Measurements from ENCODE around the gene DNAJC17. TPM values are rescaled to one million over a fixed set of nuclear protein-coding genes. Genes with fewer than 3 reads are reported as not detected.

Gene DNAJC17
- polyA plus RNA-seq, 4 donors: 41.0 to 95.9 (median 59.1) TPM

- no peak for FAIRE-seq
- no peaks in the 10 kb centered on the region for H3K9me3 ChIP-seq (ENCODE audit: control insufficient read depth in 2 of 2, insufficient read depth in 1 of 2, low read depth in 1 of 2, low read length in 1 of 2)
- DNase-seq: no peak
- H3K27me3 ChIP-seq (ENCODE audit: control insufficient read depth in 3 of 3, insufficient read depth in 3 of 3, low read length in 3 of 3): no peaks in the 10 kb centered on the region
- WGBS, 3 donors: 91 to 93% (median 93%) methylated on average over 12 of the region's 12 CpGs
- H3K36me3 ChIP-seq (ENCODE audit: control insufficient read depth in 3 of 3, insufficient read depth in 2 of 3, low read depth in 1 of 3, low read length in 3 of 3): peaks cover 13 to 61% (median 19%) of the 10 kb centered on the region in 3 donors
- H3K4me3 ChIP-seq (ENCODE audit: low read depth in 1 of 3, low read length in 3 of 3): no peak overlapping the region
- H3K27ac ChIP-seq (ENCODE audit: low read depth in 1 of 3, low read length in 2 of 3): no peak overlapping the region
- H3K4me1 ChIP-seq (ENCODE audit: control insufficient read depth in 3 of 3, insufficient read depth in 2 of 3, low read depth in 1 of 3, low read length in 2 of 3): peaks cover 4 to 6% (median 4%) of the 10 kb centered on the region in 3 donors
Observed at GRCh38 chr15:40812721-40813425, 5.6 kb upstream of the DNAJC17 start.

- no peak overlapping the region for H3K27ac ChIP-seq (ENCODE audit: low read depth in 1 of 3, low read length in 2 of 3)
- no peaks in the 10 kb centered on the region for H3K27me3 ChIP-seq (ENCODE audit: control insufficient read depth in 3 of 3, insufficient read depth in 3 of 3, low read length in 3 of 3)
- H3K4me1 ChIP-seq (ENCODE audit: control insufficient read depth in 3 of 3, insufficient read depth in 2 of 3, low read depth in 1 of 3, low read length in 2 of 3): peaks cover 4 to 10% (median 6%) of the 10 kb centered on the region in 3 donors
- H3K9me3 ChIP-seq (ENCODE audit: control insufficient read depth in 2 of 2, insufficient read depth in 1 of 2, low read depth in 1 of 2, low read length in 1 of 2): no peaks in the 10 kb centered on the region
- peaks cover 6 to 40% (median 9%) of the 10 kb centered on the region in 3 donors for H3K36me3 ChIP-seq (ENCODE audit: control insufficient read depth in 3 of 3, insufficient read depth in 2 of 3, low read depth in 1 of 3, low read length in 3 of 3)
- WGBS, 3 donors: 35 to 65% (median 59%) methylated on average over 8 of the region's 8 CpGs
- H3K4me3 ChIP-seq (ENCODE audit: low read depth in 1 of 3, low read length in 3 of 3): no peak overlapping the region
- DNase-seq (peak in 1 of 2 donors; percentile 53), FAIRE-seq (no peak)
Observed at GRCh38 chr15:40808861-40809450, 1.7 kb upstream of the DNAJC17 start.

- H3K27ac ChIP-seq (ENCODE audit: low read depth in 1 of 3, low read length in 2 of 3): peak overlapping the region in 2 of 3 donors; percentile 6 to 15
- no peaks in the 10 kb centered on the region for H3K27me3 ChIP-seq (ENCODE audit: control insufficient read depth in 3 of 3, insufficient read depth in 3 of 3, low read length in 3 of 3)
- DNase-seq (no peak), FAIRE-seq (no peak)
- peak overlapping the region; percentile 64 to 99 (median 84) for H3K4me3 ChIP-seq (ENCODE audit: low read depth in 1 of 3, low read length in 3 of 3)
- 9 to 44% (median 26%) methylated on average over 19 of the region's 19 CpGs for WGBS, 3 donors
- H3K4me1 ChIP-seq (ENCODE audit: control insufficient read depth in 3 of 3, insufficient read depth in 2 of 3, low read depth in 1 of 3, low read length in 2 of 3): peaks cover 4 to 10% (median 6%) of the 10 kb centered on the region in 3 donors
- no peaks in the 10 kb centered on the region for H3K9me3 ChIP-seq (ENCODE audit: control insufficient read depth in 2 of 2, insufficient read depth in 1 of 2, low read depth in 1 of 2, low read length in 1 of 2)
- H3K36me3 ChIP-seq (ENCODE audit: control insufficient read depth in 3 of 3, insufficient read depth in 2 of 3, low read depth in 1 of 3, low read length in 3 of 3): peaks cover 0 to 31% (median 4%) of the 10 kb centered on the region in 3 donors
Observed at GRCh38 chr15:40807888-40808461, 702 bp upstream of the DNAJC17 start.

- Histone ChIP-seq H3K27ac (ENCODE audit: low read depth in 1 of 3, low read length in 2 of 3) (peak overlapping the region; percentile 87 to 99 (median 97)), H3K4me3 (ENCODE audit: low read depth in 1 of 3, low read length in 3 of 3) (peak overlapping the region in 2 of 3 donors; percentile 84 to 99), H3K27me3 (ENCODE audit: control insufficient read depth in 3 of 3, insufficient read depth in 3 of 3, low read length in 3 of 3) (no peaks in the 10 kb centered on the region), H3K36me3 (ENCODE audit: control insufficient read depth in 3 of 3, insufficient read depth in 2 of 3, low read depth in 1 of 3, low read length in 3 of 3) (peaks cover 0 to 32% (median 4%) of the 10 kb centered on the region in 3 donors), H3K4me1 (ENCODE audit: control insufficient read depth in 3 of 3, insufficient read depth in 2 of 3, low read depth in 1 of 3, low read length in 2 of 3) (peaks cover 4 to 10% (median 6%) of the 10 kb centered on the region in 3 donors), H3K9me3 (ENCODE audit: control insufficient read depth in 2 of 2, insufficient read depth in 1 of 2, low read depth in 1 of 2, low read length in 1 of 2) (no peaks in the 10 kb centered on the region)
- DNase-seq (no peak), FAIRE-seq (no peak)
- WGBS, 3 donors: 0 to 3% (median 1%) methylated on average over 2 of the region's 2 CpGs
Observed at GRCh38 chr15:40806672-40807027, 623 bp downstream of the DNAJC17 start.

GRCh38 chr15:40803688-40804087 is 3.6 kb downstream of the DNAJC17 start:
- Histone ChIP-seq H3K4me1 (ENCODE audit: control insufficient read depth in 3 of 3, insufficient read depth in 2 of 3, low read depth in 1 of 3, low read length in 2 of 3) (peaks cover under 1 to 10% (median 6%) of the 10 kb centered on the region in 3 donors), H3K9me3 (ENCODE audit: control insufficient read depth in 2 of 2, insufficient read depth in 1 of 2, low read depth in 1 of 2, low read length in 1 of 2) (no peaks in the 10 kb centered on the region), H3K36me3 (ENCODE audit: control insufficient read depth in 3 of 3, insufficient read depth in 2 of 3, low read depth in 1 of 3, low read length in 3 of 3) (peaks cover 0 to 26% (median 0%) of the 10 kb centered on the region in 3 donors), H3K27ac (ENCODE audit: low read depth in 1 of 3, low read length in 2 of 3) (no peak overlapping the region), H3K27me3 (ENCODE audit: control insufficient read depth in 3 of 3, insufficient read depth in 3 of 3, low read length in 3 of 3) (no peaks in the 10 kb centered on the region), H3K4me3 (ENCODE audit: low read depth in 1 of 3, low read length in 3 of 3) (no peak overlapping the region)
- DNase-seq (no peak), FAIRE-seq (no peak)
- 23 to 67% (median 41%) methylated on average over 1 of the region's 1 CpG for WGBS, 3 donors

- Histone ChIP-seq H3K36me3 (ENCODE audit: control insufficient read depth in 3 of 3, insufficient read depth in 2 of 3, low read depth in 1 of 3, low read length in 3 of 3) (peaks cover 0 to 28% (median 0%) of the 10 kb centered on the region in 3 donors), H3K27me3 (ENCODE audit: control insufficient read depth in 3 of 3, insufficient read depth in 3 of 3, low read length in 3 of 3) (no peaks in the 10 kb centered on the region), H3K9me3 (ENCODE audit: control insufficient read depth in 2 of 2, insufficient read depth in 1 of 2, low read depth in 1 of 2, low read length in 1 of 2) (no peaks in the 10 kb centered on the region), H3K4me1 (ENCODE audit: control insufficient read depth in 3 of 3, insufficient read depth in 2 of 3, low read depth in 1 of 3, low read length in 2 of 3) (peaks cover 1 to 9% (median 3%) of the 10 kb centered on the region in 3 donors), H3K4me3 (ENCODE audit: low read depth in 1 of 3, low read length in 3 of 3) (no peak overlapping the region), H3K27ac (ENCODE audit: low read depth in 1 of 3, low read length in 2 of 3) (no peak overlapping the region)
- no peak for FAIRE-seq
- 86 to 97% (median 92%) methylated on average over 2 of the region's 2 CpGs for WGBS, 3 donors
- DNase-seq: no peak
Observed at GRCh38 chr15:40803076-40803475, 4.2 kb downstream of the DNAJC17 start.

- WGBS, 3 donors: 92 to 96% (median 95%) methylated on average over 3 of the region's 3 CpGs
- H3K27ac ChIP-seq (ENCODE audit: low read depth in 1 of 3, low read length in 2 of 3): no peak overlapping the region
- DNase-seq (no peak), FAIRE-seq (no peak)
- H3K4me1 ChIP-seq (ENCODE audit: control insufficient read depth in 3 of 3, insufficient read depth in 2 of 3, low read depth in 1 of 3, low read length in 2 of 3): peaks cover 0 to 6% (median 3%) of the 10 kb centered on the region in 3 donors
- H3K27me3 ChIP-seq (ENCODE audit: control insufficient read depth in 3 of 3, insufficient read depth in 3 of 3, low read length in 3 of 3): no peaks in the 10 kb centered on the region
- H3K4me3 ChIP-seq (ENCODE audit: low read depth in 1 of 3, low read length in 3 of 3): no peak overlapping the region
- H3K9me3 ChIP-seq (ENCODE audit: control insufficient read depth in 2 of 2, insufficient read depth in 1 of 2, low read depth in 1 of 2, low read length in 1 of 2): no peaks in the 10 kb centered on the region
- peaks cover 0 to 28% (median 0%) of the 10 kb centered on the region in 3 donors for H3K36me3 ChIP-seq (ENCODE audit: control insufficient read depth in 3 of 3, insufficient read depth in 2 of 3, low read depth in 1 of 3, low read length in 3 of 3)
Observed at GRCh38 chr15:40799523-40799922, 7.8 kb downstream of the DNAJC17 start.

- Histone ChIP-seq H3K27me3 (ENCODE audit: control insufficient read depth in 3 of 3, insufficient read depth in 3 of 3, low read length in 3 of 3) (no peaks in the 10 kb centered on the region), H3K27ac (ENCODE audit: low read depth in 1 of 3, low read length in 2 of 3) (peak overlapping the region in 2 of 3 donors; percentile 42 to 59), H3K4me3 (ENCODE audit: low read depth in 1 of 3, low read length in 3 of 3) (no peak overlapping the region), H3K36me3 (ENCODE audit: control insufficient read depth in 3 of 3, insufficient read depth in 2 of 3, low read depth in 1 of 3, low read length in 3 of 3) (peaks cover 0 to 22% (median 0%) of the 10 kb centered on the region in 3 donors), H3K4me1 (ENCODE audit: control insufficient read depth in 3 of 3, insufficient read depth in 2 of 3, low read depth in 1 of 3, low read length in 2 of 3) (peaks cover 4 to 10% (median 9%) of the 10 kb centered on the region in 3 donors), H3K9me3 (ENCODE audit: control insufficient read depth in 2 of 2, insufficient read depth in 1 of 2, low read depth in 1 of 2, low read length in 1 of 2) (peaks cover 0 to 4% of the 10 kb centered on the region in 2 donors)
- WGBS, 3 donors: 94 to 99% (median 97%) methylated on average over 5 of the region's 5 CpGs
- FAIRE-seq (no peak), DNase-seq (no peak)
Observed at GRCh38 chr15:40796512-40796911, 10.8 kb downstream of the DNAJC17 start.
